GM19351 (cell line): Measurements from ENCODE around the gene MYO9B.

Source experiments
- ATAC-seq: cut with Tn5 transposase; IDR thresholded peaks from one replicate; pipeline ENCODE4 v1.9.1; 2021; ENCODE audit warnings: mild to moderate bottlenecking, moderate library complexity; ENCODE audit not compliant: unreplicated experiment

The MYO9B gene

GRCh38 chr19:17211547-17212446 lies 136.2 kb downstream of the MYO9B start:
- no peak for ATAC-seq

GRCh38 chr19:17213334-17213733 lies 137.8 kb downstream of the MYO9B start:
- ATAC-seq: no peak

- ATAC-seq: no peak
Measured at GRCh38 chr19:17214508-17215126, 139.0 kb downstream of the MYO9B start.

GRCh38 chr19:17215127-17215971 lies 139.8 kb downstream of the MYO9B start, which contains the start of gene USE1:
Gene USE1 (plus strand): TSS chr19:17215357. CDS start chr19:17215406, 49 bp downstream.
- peak; percentile 78 for ATAC-seq

GRCh38 chr19:17216058-17216670 lies 140.6 kb downstream of the MYO9B start:
- no peak for ATAC-seq

- ATAC-seq: no peak
Measured at GRCh38 chr19:17219286-17219685, 143.7 kb downstream of the MYO9B start.

- ATAC-seq: no peak
Measured at GRCh38 chr19:17220207-17220758, 144.7 kb downstream of the MYO9B start.

GRCh38 chr19:17225053-17225452 lies 149.5 kb downstream of the MYO9B start:
- ATAC-seq: no peak

GRCh38 chr19:17226002-17226933 lies 150.7 kb downstream of the MYO9B start, which contains the start of gene OCEL1:
Gene OCEL1 (plus strand): TSS chr19:17226226. CDS start chr19:17226248, 22 bp downstream.
- peak; percentile 95 for ATAC-seq

- no peak for ATAC-seq
Measured at GRCh38 chr19:17227798-17228367, 152.3 kb downstream of the MYO9B start.

GRCh38 chr19:17229890-17230289 lies 154.3 kb downstream of the MYO9B start:
- ATAC-seq: no peak

- no peak for ATAC-seq
Measured at GRCh38 chr19:17232258-17232657, 156.7 kb downstream of the MYO9B start.

GRCh38 chr19:17234911-17235299 lies 159.3 kb downstream of the MYO9B start:
- no peak for ATAC-seq

- no peak for ATAC-seq
Measured at GRCh38 chr19:17235300-17235970, 159.9 kb downstream of the MYO9B start.

GRCh38 chr19:17235971-17236777 lies 160.6 kb downstream of the MYO9B start:
- no peak for ATAC-seq

- ATAC-seq: no peak
Measured at GRCh38 chr19:17236811-17237543, 161.4 kb downstream of the MYO9B start.
